Smooth muscle cell (in vitro differentiated cells): Measurements from ENCODE around the gene ID2. TPM values are rescaled to one million over a fixed set of nuclear protein-coding genes. Genes with fewer than 3 reads are reported as not detected.

Source experiments
- DNase-seq: peaks from one replicate; lab custom pipeline; 2025; ENCODE audit not compliant: unreplicated experiment; lab: John Stamatoyannopoulos, UW
- H2AFZ ChIP-seq: fragments of 200-600 bp; sonication (generic); 2 replicates; pipeline ENCODE4 v1.6.0; 2016; ENCODE audit warnings: antibody characterized with exemption, low read depth, mild to moderate bottlenecking
- H3F3A ChIP-seq: fragments of 200-600 bp; sonication (generic); 2 replicates; pipeline ENCODE4 v1.6.0; 2017; ENCODE audit warnings: antibody characterized with exemption, low read depth
- H3K27ac ChIP-seq: fragments of 200-600 bp; sonication (generic); 2 replicates; pipeline ENCODE4 v1.5.1; 2016; ENCODE audit warnings: low read depth, mild to moderate bottlenecking
- H3K27me3 ChIP-seq: fragments of 200-600 bp; sonication (generic); 2 replicates; pipeline ENCODE4 v1.6.1; 2016; ENCODE audit warnings: low read depth, mild to moderate bottlenecking
- H3K36me3 ChIP-seq: fragments of 200-600 bp; sonication (generic); 2 replicates; pipeline ENCODE4 v1.5.1; 2016; ENCODE audit warnings: low read depth
- H3K4me1 ChIP-seq: fragments of 200-600 bp; sonication (generic); 2 replicates; pipeline ENCODE4 v1.5.1; 2016; ENCODE audit warnings: low read depth
- H3K4me2 ChIP-seq: fragments of 200-600 bp; sonication (generic); 2 replicates; pipeline ENCODE4 v1.6.0; 2016; ENCODE audit warnings: mild to moderate bottlenecking
- H3K4me3 ChIP-seq: fragments of 200-600 bp; sonication (generic); 2 replicates; pipeline ENCODE4 v1.5.1; 2016; ENCODE audit warnings: mild to moderate bottlenecking
- H3K79me2 ChIP-seq: fragments of 200-600 bp; sonication (generic); 2 replicates; pipeline ENCODE4 v1.6.0; 2016; ENCODE audit warnings: low read depth, mild to moderate bottlenecking
- H3K9ac ChIP-seq: fragments of 200-600 bp; sonication (generic); 2 replicates; pipeline ENCODE4 v1.6.0; 2016; ENCODE audit warnings: low read depth
- H3K9me3 ChIP-seq: fragments of 200-600 bp; sonication (generic); replicated peaks from 2 replicates; pipeline ENCODE4 v1.5.1; 2016; ENCODE audit warnings: low read depth
- H4K20me1 ChIP-seq: fragments of 200-600 bp; sonication (generic); 2 replicates; pipeline ENCODE4 v1.6.0; 2016; ENCODE audit warnings: low read depth
- CTCF ChIP-seq: fragments of 200-600 bp; sonication (generic); IDR thresholded peaks from 2 replicates; pipeline ENCODE4 v1.5.1; 2017; ENCODE audit warnings: borderline replicate concordance, mild to moderate bottlenecking, antibody characterized with exemption; ENCODE audit not compliant: insufficient read depth, poor library complexity, severe bottlenecking
- WGBS: methylation state at CpG from one replicate; pipeline ENCODE4 v1.1.7; 2016; ENCODE audit warnings: low lambda C conversion rate; 5-methylcytosine and 5-hydroxymethylcytosine counted together
- polyA plus RNA-seq: library from polyadenylated mRNA; unstranded; fragments of >200 nt; fragmentation: Nextera tagmentation; extraction: Ambion mirVana; gene quantifications from 2 replicates; pipeline ENCODE4 v1.2.1, GENCODE V29; 2016
- total RNA-seq: library from RNA; depleted of rRNA; stranded (reverse); fragments of >200 nt; gene quantifications from 2 replicates; pipeline ENCODE4 v1.2.3, GENCODE V29; 2014

ID2 gene
- total and polyA plus RNA-seq, 2 experiments from 2014 or later, result 83.9 to 218 TPM

- Histone ChIP-seq H3K36me3 (no peaks in the 10 kb centered on the region), H4K20me1 (no peaks in the 10 kb centered on the region), H3K9ac (no peak overlapping the region), H3K79me2 (no peaks in the 10 kb centered on the region), H3K27ac (no peak overlapping the region), H3K4me3 (peak overlapping the region; percentile 16), H3K27me3 (no peaks in the 10 kb centered on the region), H3K9me3 (no peaks in the 10 kb centered on the region), H2AFZ (no peak overlapping the region), H3K4me1 (no peaks in the 10 kb centered on the region), H3K4me2 (peak overlapping the region; percentile 74), H3F3A (no peaks in the 10 kb centered on the region)
- peak; percentile 48 for TF ChIP-seq CTCF
- DNase-seq, result no peak
- 57% methylated on average over 16 of the region's 30 CpGs for WGBS
Measured at GRCh38 chr2:8693157-8693821, 11.4 kb downstream of the ID2 start.

GRCh38 chr2:8694737-8695136 lies 12.9 kb downstream of the ID2 start:
- TF ChIP-seq CTCF, result no peak
- Histone ChIP-seq H3K27me3 (no peaks in the 10 kb centered on the region), H3K36me3 (no peaks in the 10 kb centered on the region), H3K79me2 (no peaks in the 10 kb centered on the region), H3K27ac (no peak overlapping the region), H3F3A (no peaks in the 10 kb centered on the region), H3K4me1 (no peaks in the 10 kb centered on the region), H3K4me3 (no peak overlapping the region), H3K4me2 (no peak overlapping the region), H4K20me1 (no peaks in the 10 kb centered on the region), H2AFZ (no peak overlapping the region), H3K9me3 (no peaks in the 10 kb centered on the region), H3K9ac (no peak overlapping the region)
- no peak for DNase-seq
- WGBS, result 75% methylated on average over 8 of the region's 8 CpGs

GRCh38 chr2:8697190-8697589 lies 15.3 kb downstream of the ID2 start:
- Histone ChIP-seq H3K9me3 (no peaks in the 10 kb centered on the region), H3K4me2 (no peak overlapping the region), H4K20me1 (no peaks in the 10 kb centered on the region), H3K4me1 (no peaks in the 10 kb centered on the region), H3F3A (no peaks in the 10 kb centered on the region), H3K4me3 (no peak overlapping the region), H3K9ac (no peak overlapping the region), H3K79me2 (no peaks in the 10 kb centered on the region), H2AFZ (no peak overlapping the region), H3K27ac (no peak overlapping the region), H3K27me3 (no peaks in the 10 kb centered on the region), H3K36me3 (no peaks in the 10 kb centered on the region)
- no peak for DNase-seq
- TF ChIP-seq CTCF, result no peak
- 94% methylated on average over 5 of the region's 5 CpGs for WGBS

GRCh38 chr2:8699839-8700238 lies 18.0 kb downstream of the ID2 start:
- no peaks in the 10 kb centered on the region for H4K20me1 ChIP-seq
- H3K4me1 ChIP-seq, result peaks cover 6% of the 10 kb centered on the region
- H3K4me2 ChIP-seq, result no peak overlapping the region
- H3K36me3 ChIP-seq, result no peaks in the 10 kb centered on the region
- 82% methylated on average over 7 of the region's 7 CpGs for WGBS
- DNase-seq, result no peak
- TF ChIP-seq CTCF, result no peak
- no peak overlapping the region for H3K9ac ChIP-seq
- no peaks in the 10 kb centered on the region for H3K27me3 ChIP-seq
- H3K79me2 ChIP-seq, result no peaks in the 10 kb centered on the region
- no peak overlapping the region for H2AFZ ChIP-seq
- no peak overlapping the region for H3K4me3 ChIP-seq
- no peak overlapping the region for H3K27ac ChIP-seq
- no peaks in the 10 kb centered on the region for H3F3A ChIP-seq
- no peaks in the 10 kb centered on the region for H3K9me3 ChIP-seq
